Activated CD4-positive, CD25-positive, alpha-beta regulatory T cell (primary cell): Measurements from ENCODE around the gene USP6NL.
A peak's percentile ranks its signal among the peaks of the same experiment; 100 is the strongest.
"Not testable (repeated sequence)": the region's sequence is repeated elsewhere in the genome, so short reads cannot be mapped to it uniquely, and the experiment has no call there.

Source experiments
- DNase-seq, 4 experiments: peaks; one replicate each; lab custom pipeline; 2025; lab: John Stamatoyannopoulos, UW

USP6NL gene

DNA sequence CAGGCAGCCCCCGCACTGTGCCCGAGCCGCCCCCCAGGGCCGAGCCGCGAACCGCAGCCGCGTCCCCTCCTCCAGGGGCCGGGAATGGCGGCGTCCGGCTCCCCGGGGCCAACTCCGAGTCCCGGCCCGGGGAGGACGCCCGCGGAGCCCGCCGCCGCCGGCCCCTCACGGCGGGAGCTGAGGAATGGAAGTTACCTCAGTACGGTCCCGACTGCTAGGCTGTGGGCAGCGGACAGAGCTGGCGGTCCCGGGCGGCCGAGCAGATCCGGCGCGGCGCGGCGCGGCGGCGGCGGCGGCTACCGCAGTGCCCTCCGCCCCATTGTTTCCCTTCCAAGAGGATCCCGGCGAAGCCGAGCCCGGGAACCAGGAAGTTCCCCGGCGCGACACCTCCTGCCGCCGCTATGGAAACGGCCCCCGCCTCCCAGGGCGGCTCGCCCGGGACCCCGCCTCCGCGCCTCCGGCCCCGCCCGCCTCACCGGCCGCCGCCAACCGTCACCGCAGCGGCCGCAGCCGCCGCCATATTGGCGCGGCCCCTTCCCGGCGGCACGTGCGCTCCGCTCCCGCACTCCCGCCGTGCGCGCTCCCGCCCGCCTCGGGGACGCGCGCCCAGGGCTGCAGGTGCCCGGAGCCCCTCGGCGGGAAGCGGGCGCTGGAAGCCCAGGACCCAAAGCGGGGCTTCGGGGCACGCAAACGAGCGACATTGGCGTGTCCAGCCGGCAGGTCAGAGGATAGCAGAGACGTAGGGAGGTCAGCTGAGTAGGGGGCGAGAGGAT lies at the start of gene USP6NL:
Gene USP6NL, minus strand, starts transcription at position 403 of the 773 bp plus-strand sequence. CDS start 14,016 bp downstream, outside the sequence.
- peak; percentile 22 to 27 (median 24) for DNase-seq

DNA sequence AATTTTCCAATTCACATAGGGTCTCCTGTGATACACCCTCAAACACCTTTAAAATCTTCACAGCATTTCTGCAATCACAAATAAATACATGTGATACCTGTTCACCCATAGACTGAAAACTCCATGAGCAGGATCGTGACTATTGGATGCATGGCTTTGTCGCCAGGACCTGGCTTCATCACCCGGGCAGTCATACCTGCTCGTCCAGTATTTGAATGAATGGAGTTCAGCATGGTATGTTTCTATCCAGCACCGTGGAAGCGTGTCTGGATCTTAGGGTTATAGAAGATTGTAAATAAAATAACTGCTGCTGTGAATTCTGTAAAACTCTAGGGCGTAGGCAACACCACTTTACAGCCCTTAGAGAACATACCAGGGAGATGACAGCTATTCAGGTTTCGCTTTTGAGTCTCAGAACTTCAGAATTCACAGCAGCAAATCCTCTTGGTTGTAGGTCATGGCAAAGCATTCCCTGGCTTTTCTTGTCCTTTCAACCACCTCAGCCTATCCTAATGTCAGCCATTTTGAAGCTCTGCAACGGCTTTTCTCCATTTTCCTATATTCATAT lies 47.4 kb upstream of the USP6NL start:
- no peak for DNase-seq

DNA sequence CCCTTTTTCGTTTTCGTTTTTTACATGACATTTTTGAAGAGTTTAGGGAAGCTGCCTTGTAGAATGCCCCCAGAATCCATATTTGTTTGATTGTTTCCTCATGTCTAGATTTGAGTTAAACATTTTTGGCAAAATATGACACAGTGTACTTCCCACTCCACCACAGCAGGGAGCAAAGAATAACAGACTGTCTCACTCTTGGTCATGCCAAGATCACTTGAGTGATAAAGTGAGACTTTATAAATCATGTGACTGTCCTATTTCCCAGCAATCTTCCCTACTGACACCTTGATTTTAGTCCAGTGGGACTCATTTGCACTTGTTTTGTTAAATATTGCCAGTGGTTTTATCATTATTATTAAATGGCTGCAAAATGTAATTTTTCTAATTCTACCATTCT lies 44.4 kb upstream of the USP6NL start:
- no peak for DNase-seq

DNA sequence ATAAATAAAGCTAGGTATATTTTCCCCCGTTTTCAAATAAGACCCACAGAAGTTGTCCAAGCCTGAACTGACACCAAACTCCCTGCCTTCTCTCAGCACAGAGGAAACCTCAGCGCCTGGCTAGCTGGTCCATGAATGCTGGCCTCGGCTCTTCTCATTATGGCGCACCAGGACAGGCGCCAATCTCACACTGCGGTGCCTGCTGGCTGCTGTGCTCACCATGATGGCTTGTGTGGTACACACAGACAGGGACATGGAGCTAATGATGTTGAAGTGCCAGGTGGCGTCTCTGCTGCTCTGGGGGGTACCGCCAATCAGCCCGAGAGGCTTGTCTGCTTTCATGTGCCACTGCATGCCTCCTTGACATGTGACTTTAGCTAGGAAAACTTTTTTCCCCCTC lies 43.2 kb upstream of the USP6NL start:
- no peak for DNase-seq

DNA sequence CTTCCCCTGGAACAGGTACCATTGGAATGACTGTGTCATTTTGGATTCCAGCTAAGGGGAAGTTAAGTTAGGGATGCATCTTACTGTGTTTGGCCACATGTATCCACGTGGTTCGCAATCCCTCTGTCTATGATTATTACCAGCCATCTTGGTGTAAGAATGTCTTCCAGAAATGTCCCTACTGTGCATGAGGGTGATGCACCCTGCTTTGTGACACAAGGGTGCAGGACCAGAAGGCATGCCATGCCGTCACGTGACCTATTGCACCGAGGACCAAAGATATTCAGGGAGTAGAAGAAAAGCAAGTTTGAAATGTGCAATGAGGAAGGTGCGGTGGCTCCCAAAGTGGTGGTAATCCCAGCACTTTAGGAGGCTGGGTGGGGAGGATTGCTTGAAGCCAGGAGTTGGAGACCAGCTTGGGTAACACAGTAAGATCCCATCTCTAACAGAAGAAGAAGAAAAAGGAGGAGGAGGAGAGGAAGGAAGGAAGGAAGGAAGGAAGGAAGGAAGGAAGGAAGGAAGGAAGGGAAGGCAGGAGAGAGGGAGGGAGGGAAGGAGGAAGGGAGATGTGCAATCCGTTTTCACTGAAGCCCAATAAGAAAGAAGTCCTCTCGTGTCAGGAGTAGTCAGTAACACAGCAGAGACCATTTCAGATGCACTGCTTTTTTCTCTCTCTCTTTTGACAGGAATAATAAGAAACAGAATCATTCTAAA lies 42.5 kb upstream of the USP6NL start:
- DNase-seq, result no peak

DNA sequence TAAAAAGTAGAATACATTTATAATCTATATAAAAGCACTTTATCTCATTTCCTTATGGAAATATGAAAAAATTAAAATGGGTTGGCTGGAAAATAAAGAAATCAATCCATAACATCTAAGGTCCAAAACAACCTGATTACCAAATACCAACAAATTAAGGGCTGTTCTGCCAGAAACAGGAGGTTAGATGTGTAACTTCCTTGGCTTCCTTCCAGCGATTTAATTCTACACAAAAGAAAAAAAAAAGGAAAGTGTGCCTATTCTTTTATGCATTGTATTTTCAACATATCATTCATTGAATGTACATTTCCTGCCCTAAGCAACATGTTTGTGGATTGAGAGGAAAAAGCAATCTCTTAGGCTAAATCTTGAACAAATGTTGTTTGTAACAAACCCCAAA lies 36.2 kb upstream of the USP6NL start:
- no peak for DNase-seq

DNA sequence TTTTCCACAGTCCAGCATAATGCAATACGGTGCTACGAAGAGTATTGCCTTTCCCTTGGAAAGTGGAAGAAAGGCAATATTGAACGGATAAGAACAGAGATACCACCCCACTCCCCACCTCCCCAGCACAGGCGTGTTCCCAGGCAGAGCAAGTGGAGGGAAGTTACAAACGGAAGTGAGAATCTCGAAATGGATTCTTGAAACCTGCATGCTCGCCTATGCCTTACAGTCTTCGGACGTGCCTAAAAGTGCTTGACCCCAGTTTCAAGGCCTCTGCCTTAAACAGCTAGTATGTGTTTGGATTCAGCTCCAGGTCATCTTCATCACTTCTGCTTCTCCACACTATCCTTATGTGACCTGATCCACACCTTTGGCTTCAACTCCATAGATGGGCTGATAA lies 35.0 kb upstream of the USP6NL start:
- no peak for DNase-seq

DNA sequence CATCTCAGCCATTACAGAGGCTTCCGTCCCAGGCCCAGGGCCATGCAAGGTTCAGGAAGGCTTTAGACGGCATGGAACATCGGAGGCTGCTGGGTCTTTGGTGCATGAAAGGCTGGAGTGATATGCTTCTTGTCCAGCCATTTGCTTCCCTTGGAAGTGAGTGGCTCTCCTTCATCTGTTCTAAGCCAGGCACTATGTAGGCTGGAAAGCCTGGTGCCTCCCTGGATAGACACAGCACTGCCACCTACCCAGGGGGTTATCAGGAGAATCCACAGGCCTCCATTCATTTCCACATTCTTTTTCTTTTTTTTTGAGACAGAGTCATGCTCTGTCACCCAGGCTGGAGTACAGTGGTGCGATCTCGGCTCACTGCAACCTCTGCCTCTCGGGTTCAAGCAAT lies 31.6 kb upstream of the USP6NL start:
- no peak for DNase-seq

DNA sequence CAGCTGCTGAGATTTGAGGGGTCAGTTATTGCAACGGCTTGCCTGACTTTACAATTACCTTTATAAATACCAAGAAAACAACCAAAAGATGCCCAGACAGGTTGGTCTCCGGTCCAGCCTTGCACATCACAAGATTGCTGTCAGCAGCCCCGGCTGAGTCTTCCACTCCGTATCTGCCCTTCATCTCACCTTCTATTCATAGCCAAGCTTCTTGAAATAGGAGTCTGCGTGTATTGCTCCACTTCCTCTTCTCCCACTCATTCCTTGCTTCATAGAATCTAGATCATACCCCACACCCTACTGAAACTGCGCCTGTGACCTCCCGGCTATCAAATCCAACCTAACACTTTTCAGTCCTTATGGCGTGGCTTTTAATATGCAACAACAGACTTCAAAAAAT lies 31.1 kb upstream of the USP6NL start:
- DNase-seq, result no peak

DNA sequence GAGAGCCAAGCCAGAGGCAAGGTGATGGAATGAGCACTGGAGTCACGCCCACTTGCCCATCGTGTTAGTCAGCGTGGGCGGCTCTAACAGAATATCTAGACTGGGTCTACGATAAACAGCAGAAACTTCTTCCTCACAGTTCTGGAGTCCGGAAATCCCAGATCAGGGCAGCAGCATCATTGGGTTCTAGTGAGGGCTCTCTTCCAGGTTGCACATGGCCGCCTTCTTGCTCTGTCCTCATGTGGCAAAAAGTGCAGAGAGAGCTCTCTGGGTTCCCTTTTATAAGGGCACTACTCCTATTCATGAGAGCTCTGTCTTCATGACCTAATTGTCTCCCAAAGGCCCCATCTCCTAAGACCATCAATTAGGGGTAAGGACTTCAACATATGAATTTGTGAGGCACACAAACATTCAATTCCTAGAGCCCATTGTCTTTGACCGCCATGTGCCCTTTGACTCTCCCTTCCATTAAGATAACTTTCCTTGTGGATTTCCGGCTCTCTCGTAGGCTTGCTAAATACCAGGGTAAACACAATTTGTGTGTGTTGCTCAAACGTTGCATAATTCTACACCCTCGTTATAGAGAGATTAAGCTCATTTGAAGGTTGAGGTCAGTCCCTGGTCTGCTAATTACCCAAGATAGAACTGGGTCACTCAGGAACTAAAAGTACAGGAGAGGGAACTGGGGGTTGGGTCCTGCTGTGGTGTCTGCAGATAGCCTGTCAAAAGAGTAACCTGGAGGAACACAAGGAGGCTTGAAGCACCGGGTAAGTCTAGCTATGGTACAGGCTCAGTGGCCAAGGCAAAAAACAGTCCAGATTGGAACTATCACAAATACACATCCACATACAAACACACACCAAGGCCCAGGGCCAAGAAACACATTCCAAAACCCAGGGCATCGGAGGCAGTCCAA lies 28.7 kb upstream of the USP6NL start:
- DNase-seq, result no peak

DNA sequence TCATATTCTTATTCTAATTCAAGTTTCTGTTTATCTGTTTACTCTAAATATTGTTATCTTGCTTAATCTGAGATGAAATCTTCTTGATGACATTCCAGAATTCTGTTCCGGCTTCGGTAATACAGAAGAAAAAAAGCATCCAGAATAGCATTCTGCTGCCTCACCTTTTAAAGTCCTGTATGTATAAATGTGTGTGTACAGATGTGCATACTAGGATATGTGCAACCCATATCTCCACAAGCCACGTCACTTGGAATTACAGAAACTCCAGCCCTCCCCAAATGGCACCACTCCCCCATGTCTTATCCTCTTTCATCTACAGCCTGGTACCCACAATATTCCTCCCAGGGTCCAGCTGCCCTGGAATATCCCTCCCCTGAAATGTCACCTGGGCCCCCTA lies 27.9 kb upstream of the USP6NL start:
- DNase-seq, result no peak

DNA sequence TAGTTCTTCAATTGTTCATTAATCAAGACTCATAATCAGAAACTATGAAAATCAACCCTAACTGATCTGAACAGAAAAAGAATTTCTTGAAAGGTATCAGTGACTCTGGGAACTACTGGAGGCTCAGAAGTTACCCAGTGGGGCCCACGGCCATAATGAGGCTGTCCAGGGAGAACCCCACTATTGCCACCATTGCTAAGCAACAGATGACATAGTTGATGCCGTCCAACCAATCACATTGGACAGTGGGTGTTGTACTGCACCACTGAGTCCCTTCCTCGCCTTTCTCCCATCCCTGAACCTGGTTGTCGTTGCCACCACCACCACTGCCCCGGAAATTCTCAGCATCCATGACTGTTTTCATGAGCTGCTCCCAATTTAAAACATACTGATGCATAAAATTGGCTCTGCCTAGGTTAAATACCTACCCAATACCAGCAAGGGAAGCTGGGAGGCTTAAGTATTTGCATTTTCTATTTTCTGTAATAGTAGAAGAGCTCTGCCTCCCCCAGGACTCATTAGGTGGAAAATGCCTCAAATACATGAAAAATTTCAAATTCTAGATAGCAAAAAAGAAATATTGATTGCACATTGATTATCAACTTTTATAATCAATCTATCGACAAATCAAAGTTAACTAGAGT lies 26.7 kb upstream of the USP6NL start:
- no peak for DNase-seq

DNA sequence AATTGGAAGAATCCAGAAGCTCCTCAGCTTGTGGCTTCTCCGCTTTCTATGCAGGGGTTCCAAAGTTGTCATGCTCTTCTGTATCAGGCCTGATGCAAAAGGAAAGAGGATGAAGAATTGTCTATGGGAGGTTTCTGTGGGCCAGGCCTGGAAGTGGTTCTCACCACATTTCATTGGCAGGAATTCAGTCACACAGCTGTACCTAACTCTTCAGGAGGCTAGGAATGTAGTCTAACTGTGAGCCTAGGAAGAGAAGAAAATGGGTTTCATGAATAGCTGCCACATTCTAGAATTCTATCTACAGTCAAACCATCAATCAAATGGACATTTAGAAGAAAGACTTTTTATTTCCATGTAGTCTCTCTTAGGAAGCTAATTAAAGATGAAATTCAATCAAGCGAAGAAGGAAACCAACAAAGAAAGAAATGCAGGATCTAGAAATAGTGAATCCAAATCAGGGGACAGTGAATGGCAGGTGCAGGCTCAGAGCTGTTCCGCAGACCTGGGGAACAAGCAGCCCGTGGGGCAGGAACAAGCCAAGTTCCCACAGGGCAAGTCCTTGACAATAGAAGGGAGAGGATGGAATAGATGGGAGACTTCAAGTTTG lies 25.4 kb upstream of the USP6NL start:
- no peak for DNase-seq

DNA sequence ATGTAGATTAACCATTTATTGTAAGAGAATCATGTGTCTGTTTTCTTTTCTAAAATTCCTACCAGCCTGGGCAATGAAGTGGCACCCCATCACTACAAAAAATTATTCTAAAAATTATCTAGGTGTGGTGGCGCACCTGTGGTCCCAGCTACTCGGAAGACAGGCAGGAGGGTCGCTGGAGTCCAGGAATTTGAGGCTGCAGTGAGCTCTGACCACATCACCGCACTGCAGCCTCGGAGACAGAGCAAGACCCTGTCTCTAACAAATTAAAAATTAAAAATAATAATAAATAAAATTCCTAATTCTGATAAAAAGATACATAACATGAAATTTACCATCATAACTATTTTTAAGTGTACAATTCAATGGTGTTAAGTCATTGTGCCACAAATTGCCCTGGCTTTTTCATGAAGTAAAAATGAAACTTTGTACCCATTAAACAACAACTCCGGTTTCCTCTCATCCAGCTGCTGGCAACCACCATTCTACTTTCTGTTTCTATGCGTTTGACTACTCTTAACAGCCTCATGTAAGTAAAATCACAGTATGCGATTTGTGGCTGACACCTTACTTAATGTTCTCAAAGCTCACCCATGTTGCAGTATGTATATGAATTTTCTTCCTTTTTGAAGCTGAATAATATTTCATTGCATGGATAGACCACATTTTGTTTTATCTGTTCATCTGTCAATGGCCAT lies 20.6 kb upstream of the USP6NL start:
- no peak for DNase-seq

DNA sequence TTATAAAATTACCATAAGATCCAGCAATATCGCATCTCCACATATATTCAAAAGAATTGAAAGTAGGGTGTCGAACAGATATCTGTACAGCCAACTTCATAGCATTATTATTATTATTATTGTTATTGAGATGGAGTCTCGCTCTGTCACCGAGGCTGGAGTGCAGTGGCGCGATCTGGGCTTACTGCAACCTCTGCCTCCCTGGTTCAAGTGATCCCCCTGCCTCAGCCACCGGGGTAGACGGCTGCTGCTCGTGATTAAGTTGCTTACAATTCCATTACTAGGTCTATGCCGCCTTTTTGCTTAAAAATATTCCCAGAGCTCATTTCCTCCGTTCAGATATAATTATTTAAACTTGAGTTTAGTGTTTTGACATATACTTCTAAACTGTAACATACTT lies 19.8 kb upstream of the USP6NL start:
- DNase-seq, result no peak

DNA sequence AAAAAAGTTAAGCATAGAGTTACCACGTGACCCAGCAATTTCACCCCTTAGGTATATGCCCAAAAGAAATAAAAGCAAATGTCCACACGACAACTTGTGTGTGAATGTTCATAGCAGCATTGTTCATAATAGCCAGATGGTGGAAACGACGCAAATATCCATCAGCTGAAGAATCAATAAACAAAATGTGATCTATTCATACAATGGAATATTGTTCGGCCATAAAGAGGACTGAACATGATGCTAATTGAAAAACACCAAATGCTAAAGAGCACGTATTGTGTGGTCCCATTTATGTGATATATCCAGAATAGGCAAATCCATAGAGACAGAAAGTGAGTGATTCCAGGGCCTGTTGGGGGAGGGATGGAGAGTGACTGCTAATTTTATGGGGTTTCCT lies 18.3 kb upstream of the USP6NL start:
- DNase-seq, result no peak

DNA sequence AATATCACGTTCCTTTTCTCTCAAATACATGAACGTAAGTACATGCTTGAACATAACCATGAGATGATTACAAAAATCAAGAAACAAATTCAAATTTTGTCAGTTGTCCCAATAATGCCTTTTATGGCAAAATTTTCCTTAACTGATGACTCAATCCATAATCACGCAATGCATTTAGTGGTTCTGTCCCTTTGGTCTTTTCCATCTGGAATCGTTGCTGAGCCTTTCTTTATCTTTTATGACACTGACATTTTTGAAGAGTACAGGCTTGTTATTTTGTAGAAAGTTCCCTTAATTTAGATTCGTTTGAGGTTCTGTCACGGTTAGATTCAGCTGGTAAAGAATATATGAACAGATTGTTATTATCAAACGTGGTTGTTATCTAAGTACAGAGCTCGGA lies 16.5 kb upstream of the USP6NL start:
- not testable (repeated sequence) for DNase-seq

DNA sequence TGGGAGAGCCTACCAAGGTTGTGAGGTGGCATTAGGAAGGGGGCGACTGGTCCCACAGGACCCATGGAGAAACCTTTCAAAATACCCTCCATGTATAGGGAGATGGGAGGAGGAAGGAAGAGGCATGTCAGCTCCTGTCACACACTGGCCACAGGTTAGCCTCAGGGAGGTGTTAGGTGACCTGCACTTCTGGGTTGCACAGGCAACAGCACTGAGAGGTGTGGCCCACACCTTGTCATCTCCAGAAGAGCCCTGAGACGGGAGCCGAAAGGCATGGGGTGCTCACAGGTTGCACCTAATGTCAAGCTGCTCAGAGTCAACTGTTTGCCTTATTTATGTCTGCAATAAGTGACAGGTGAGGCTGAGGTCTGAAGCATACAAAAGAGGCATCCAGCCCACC lies 14.6 kb upstream of the USP6NL start:
- no peak for DNase-seq

DNA sequence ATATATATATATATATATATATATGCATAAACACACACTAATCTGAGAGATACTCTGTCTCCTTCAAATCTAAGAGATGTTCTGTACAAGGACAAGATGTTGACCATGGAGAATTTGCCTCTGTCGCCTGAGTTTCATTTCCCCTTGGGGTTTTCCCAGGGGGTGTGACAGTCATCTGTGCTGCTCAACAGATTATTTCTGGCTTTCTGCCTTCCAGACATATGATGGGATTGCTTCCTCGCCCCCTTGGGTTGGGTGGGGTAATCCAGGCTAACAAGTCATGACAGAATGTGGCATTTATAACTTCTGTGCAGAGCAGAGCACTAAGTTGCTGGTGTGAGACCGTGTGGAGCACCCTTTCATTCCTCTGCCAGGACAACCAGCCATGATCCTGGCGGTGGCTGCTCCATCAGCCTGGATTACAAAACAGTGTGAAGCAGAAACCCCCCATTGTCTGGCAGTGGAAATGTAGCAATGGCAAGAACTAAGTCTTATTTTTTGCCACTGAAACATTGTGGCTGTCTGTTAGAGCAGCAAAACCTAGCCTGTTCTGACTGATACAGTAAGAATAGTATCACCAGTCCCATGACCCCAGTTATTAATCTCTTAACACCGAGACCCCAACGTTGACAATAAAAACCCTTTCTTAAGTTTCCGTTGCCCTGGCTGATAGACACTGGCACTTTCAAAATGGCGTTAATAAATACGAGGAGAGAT lies 13.7 kb upstream of the USP6NL start:
- DNase-seq, result no peak

DNA sequence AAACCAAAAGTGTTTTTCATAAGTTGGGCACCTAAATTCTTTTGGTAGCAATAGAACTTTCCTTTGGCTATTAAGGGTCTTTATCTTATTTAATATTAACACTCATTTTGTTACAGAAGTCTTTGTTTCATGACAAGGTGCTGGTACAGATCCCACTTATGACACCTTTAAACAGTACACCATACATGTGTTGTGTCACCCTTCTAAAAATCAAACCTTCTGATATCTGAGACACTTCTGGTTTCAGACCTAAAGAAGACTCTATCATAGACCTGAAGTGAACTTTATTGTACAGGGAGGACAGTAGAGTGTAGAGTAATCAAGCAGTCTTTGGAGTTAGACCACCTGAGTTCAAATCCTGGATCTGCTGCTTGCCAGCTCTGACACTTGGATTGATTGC lies 5.8 kb upstream of the USP6NL start:
- no peak for DNase-seq
